PC-9 (cell line): ENCODE data around the gene NTM. TPM values are rescaled to one million over a fixed set of nuclear protein-coding genes. Genes with fewer than 3 reads are reported as not detected.

ENCODE experiments used
- BruUV-seq: library from RNA; stranded (reverse); fragments of 400-500 nt; replicated peaks from 2 replicates; lab custom pipeline; 2021; lab: Mats Ljungman, UMichigan
- CTCF ChIA-PET: fragments of 300-600 bp; sonication (Branson Sonifier 250); formaldehyde crosslinking; loops from one replicate; lab custom pipeline; 2022; ENCODE audit warnings: antibody characterized with exemption; lab: Charles Lee
- POLR2A ChIA-PET: fragments of 300-600 bp; sonication (Branson Sonifier 250); formaldehyde crosslinking; loops from one replicate; lab custom pipeline; 2022; ENCODE audit warnings: antibody characterized with exemption; ENCODE audit not compliant: unreplicated experiment; lab: Charles Lee
- DNase-seq, 2 experiments: peaks; one replicate each; pipeline versions ENCODE4 v3.0.0 to v3.0.0-alpha.2; 2015 to 2022; ENCODE audit warnings: mixed read lengths in 1 of 2
- H2AFZ ChIP-seq: fragments of 200-600 bp; sonication (generic); 2 replicates; pipeline ENCODE4 v1.8.1; 2017; ENCODE audit warnings: antibody characterized with exemption
- H3F3A ChIP-seq: fragments of 200-600 bp; sonication (generic); 2 replicates; pipeline ENCODE4 v1.8.1; 2017; ENCODE audit warnings: antibody characterized with exemption, mild to moderate bottlenecking, low read depth; ENCODE audit not compliant: insufficient read depth
- H3K27ac ChIP-seq: fragments of 200-600 bp; sonication (generic); 2 replicates; pipeline ENCODE4 v1.6.1; 2016; ENCODE audit warnings: mixed run types
- H3K27me3 ChIP-seq: fragments of 200-600 bp; sonication (generic); 2 replicates; pipeline ENCODE4 v1.6.1; 2016; ENCODE audit warnings: low read depth, mixed run types; ENCODE audit not compliant: insufficient read depth
- H3K36me3 ChIP-seq: fragments of 200-600 bp; sonication (generic); 2 replicates; pipeline ENCODE4 v1.6.1; 2016; ENCODE audit warnings: low read depth, mixed run types
- H3K4me1 ChIP-seq: fragments of 200-600 bp; sonication (generic); replicated peaks from 2 replicates; pipeline ENCODE4 v1.6.1; 2016; ENCODE audit warnings: mixed run types; ENCODE audit not compliant: insufficient read depth
- H3K4me2 ChIP-seq: fragments of 200-600 bp; sonication (generic); 2 replicates; pipeline ENCODE4 v1.6.1; 2017; ENCODE audit warnings: mixed run types
- H3K4me3 ChIP-seq: fragments of 200-600 bp; sonication (generic); 2 replicates; pipeline ENCODE4 v1.6.1; 2016; ENCODE audit warnings: mixed run types
- H3K79me2 ChIP-seq: fragments of 200-600 bp; sonication (generic); 2 replicates; pipeline ENCODE4 v1.6.1; 2017; ENCODE audit warnings: low read depth, mixed run types
- H3K9me2 ChIP-seq: fragments of 200-600 bp; sonication (generic); 2 replicates; pipeline ENCODE4 v1.8.1; 2017; ENCODE audit warnings: mild to moderate bottlenecking; ENCODE audit not compliant: insufficient read depth
- H3K9me3 ChIP-seq: fragments of 200-600 bp; sonication (generic); 2 replicates; pipeline ENCODE4 v1.8.1; 2016; ENCODE audit warnings: low read depth; ENCODE audit not compliant: insufficient read depth
- H4K20me1 ChIP-seq: fragments of 200-600 bp; sonication (generic); 2 replicates; pipeline ENCODE4 v1.8.1; 2017; ENCODE audit not compliant: insufficient read depth
- EZH2 ChIP-seq: fragments of 200-600 bp; sonication (generic); IDR thresholded peaks from 2 replicates; pipeline ENCODE4 v1.8.0; 2017; ENCODE audit warnings: antibody characterized with exemption, low read depth
- intact Hi-C: fragments of 100-400 bp; cut with micrococcal nuclease; formaldehyde crosslinking; loops from one replicate; pipeline ENCODE4 v1.10.0; 2022; ENCODE audit not compliant: unreplicated experiment
- total RNA-seq: library from RNA; stranded (reverse); gene quantifications from 2 replicates; pipeline ENCODE4 v1.2.3, GENCODE V29; 2021
- TF ChIP-seq, protein P1 (sequence below): fragments of 200-600 bp; sonication (generic); conservative IDR thresholded peaks from 2 replicates; pipeline ENCODE4 v1.6.1; 2017; ENCODE audit warnings: mixed run types, antibody characterized with exemption, mild to moderate bottlenecking, moderate library complexity

The NTM gene
- total RNA-seq, 1 experiment from 2014 or later: not detected

GRCh38 chr11:131409345-131409744 is 38.9 kb downstream of the NTM start:
- no peak overlapping the region for H3K4me2 ChIP-seq
- intact Hi-C loops: loop anchor here (2.0 to 5.0 kb wide), 2 partner anchors 265 to 487 kb away; no protein-coding TSS in a partner anchor
- no peaks in the 10 kb centered on the region for H3K9me3 ChIP-seq
- no peaks in the 10 kb centered on the region for H3K4me1 ChIP-seq
- H2AFZ ChIP-seq: no peak overlapping the region
- TF ChIP-seq, protein P1, sequence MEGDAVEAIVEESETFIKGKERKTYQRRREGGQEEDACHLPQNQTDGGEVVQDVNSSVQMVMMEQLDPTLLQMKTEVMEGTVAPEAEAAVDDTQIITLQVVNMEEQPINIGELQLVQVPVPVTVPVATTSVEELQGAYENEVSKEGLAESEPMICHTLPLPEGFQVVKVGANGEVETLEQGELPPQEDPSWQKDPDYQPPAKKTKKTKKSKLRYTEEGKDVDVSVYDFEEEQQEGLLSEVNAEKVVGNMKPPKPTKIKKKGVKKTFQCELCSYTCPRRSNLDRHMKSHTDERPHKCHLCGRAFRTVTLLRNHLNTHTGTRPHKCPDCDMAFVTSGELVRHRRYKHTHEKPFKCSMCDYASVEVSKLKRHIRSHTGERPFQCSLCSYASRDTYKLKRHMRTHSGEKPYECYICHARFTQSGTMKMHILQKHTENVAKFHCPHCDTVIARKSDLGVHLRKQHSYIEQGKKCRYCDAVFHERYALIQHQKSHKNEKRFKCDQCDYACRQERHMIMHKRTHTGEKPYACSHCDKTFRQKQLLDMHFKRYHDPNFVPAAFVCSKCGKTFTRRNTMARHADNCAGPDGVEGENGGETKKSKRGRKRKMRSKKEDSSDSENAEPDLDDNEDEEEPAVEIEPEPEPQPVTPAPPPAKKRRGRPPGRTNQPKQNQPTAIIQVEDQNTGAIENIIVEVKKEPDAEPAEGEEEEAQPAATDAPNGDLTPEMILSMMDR: no peak
- no peak for TF ChIP-seq EZH2
- no peaks in the 10 kb centered on the region for H3K79me2 ChIP-seq
- ChIA-PET CTCF (interaction anchor here (1.6 kb wide), 1 partner anchor 94 kb away, joined by 10 read pairs; no protein-coding TSS in a partner anchor), POLR2A (no interaction called here)
- no peaks in the 10 kb centered on the region; the same call in 1 of the 2 replicates for H3K27me3 ChIP-seq
- H3K27ac ChIP-seq: no peak overlapping the region
- no peak overlapping the region for H3K4me3 ChIP-seq
- H4K20me1 ChIP-seq: no peaks in the 10 kb centered on the region
- no peak for DNase-seq
- no peaks in the 10 kb centered on the region for H3K36me3 ChIP-seq
- H3K9me2 ChIP-seq: no peaks in the 10 kb centered on the region
- no TSS peak for BruUV-seq
- H3F3A ChIP-seq: no peaks in the 10 kb centered on the region

DNA sequence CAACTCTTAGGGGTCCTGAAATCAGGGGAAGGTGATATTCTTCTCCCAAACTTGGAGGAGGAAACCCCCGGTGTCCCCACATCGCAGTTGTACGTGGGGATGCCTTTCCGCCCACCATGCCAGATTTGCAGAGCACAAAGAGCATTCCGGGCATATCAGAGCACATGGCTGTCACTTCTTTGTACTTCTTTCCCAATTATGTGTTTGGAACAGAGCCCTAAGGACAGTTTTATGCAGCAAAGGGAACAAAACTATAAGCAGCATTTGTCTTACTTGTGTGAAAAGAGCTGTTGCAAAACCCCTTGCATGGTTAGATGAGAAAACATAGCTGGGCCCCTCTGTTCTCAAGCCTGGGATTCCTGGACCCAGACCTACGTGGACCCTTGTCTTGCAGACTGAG is 41.2 kb downstream of the NTM start:
- CTCF ChIA-PET: interaction anchor here (0.6 kb wide), 1 partner anchor 71 kb away, joined by 3 read pairs; no protein-coding TSS in a partner anchor
- Histone ChIP-seq H3K4me2 (no peak overlapping the region), H3K9me2 (no peaks in the 10 kb centered on the region), H3K4me3 (no peak overlapping the region), H3K79me2 (no peaks in the 10 kb centered on the region), H3K4me1 (no peaks in the 10 kb centered on the region), H3K27me3 (no peaks in the 10 kb centered on the region), H3K9me3 (no peaks in the 10 kb centered on the region), H3F3A (no peaks in the 10 kb centered on the region), H3K36me3 (no peaks in the 10 kb centered on the region), H3K27ac (no peak overlapping the region), H2AFZ (no peak overlapping the region), H4K20me1 (no peaks in the 10 kb centered on the region)
- intact Hi-C loops: no loop called here
- POLR2A ChIA-PET: no interaction called here
- DNase-seq: no peak
- TF ChIP-seq, protein P1: no peak
- TF ChIP-seq EZH2: no peak
- no TSS peak for BruUV-seq

DNA sequence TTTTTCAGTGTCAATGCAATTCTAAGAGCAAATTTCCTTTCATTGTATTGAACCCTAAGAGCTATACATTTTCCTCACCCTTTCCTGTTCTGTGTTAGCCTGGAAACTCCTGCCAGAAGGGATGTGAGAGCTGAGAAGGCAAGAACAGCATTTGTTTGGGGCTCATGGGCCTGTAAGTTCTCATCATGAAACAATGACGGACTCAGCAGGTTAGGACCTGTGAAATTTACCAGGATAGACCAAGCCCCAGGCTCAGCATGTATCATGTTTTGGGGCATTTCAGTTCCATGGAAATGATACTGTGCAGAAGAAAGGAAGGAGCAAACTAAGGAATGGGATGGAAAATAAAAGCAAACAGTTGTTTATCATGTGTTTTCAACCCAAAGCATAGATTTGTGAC is 41.6 kb downstream of the NTM start:
- TF ChIP-seq, protein P1: no peak
- TF ChIP-seq EZH2: no peak
- H3K4me1 ChIP-seq: no peaks in the 10 kb centered on the region
- DNase-seq: no peak
- H3K9me2 ChIP-seq: no peaks in the 10 kb centered on the region
- H3F3A ChIP-seq: no peaks in the 10 kb centered on the region
- H3K27me3 ChIP-seq: no peaks in the 10 kb centered on the region
- no peak overlapping the region for H3K27ac ChIP-seq
- H3K36me3 ChIP-seq: no peaks in the 10 kb centered on the region
- H3K79me2 ChIP-seq: no peaks in the 10 kb centered on the region
- H3K9me3 ChIP-seq: no peaks in the 10 kb centered on the region
- no peaks in the 10 kb centered on the region for H4K20me1 ChIP-seq
- no peak overlapping the region for H2AFZ ChIP-seq
- POLR2A ChIA-PET: no interaction called here
- no peak overlapping the region for H3K4me3 ChIP-seq
- no TSS peak for BruUV-seq
- CTCF ChIA-PET: interaction anchor here (0.6 kb wide), 1 partner anchor 71 kb away, joined by 3 read pairs; no protein-coding TSS in a partner anchor
- H3K4me2 ChIP-seq: no peak overlapping the region
- intact Hi-C loops: no loop called here
